HCT116 (cell line): ENCODE data around the gene FAM47B. TPM values are rescaled to one million over a fixed set of nuclear protein-coding genes. Genes with fewer than 3 reads are reported as not detected.

Experiments
- ATAC-seq: fragments of 200-7000 bp; cut with Tn5 transposase; 2 replicates; pipeline ENCODE4 v1.9.1; 2020; ENCODE audit warnings: mild to moderate bottlenecking, moderate library complexity
- BruUV-seq: library from RNA; stranded (reverse); fragments of 400-500 nt; replicated peaks from 2 replicates; lab custom pipeline; 2021; lab: Mats Ljungman, UMichigan
- CTCF ChIA-PET: fragments of 300-600 bp; sonication (Branson Sonifier 250); formaldehyde crosslinking; loops from one replicate; lab custom pipeline; 2021; ENCODE audit warnings: antibody characterized with exemption; lab: Charles Lee
- POLR2A ChIA-PET: fragments of 300-600, 350-600 bp; sonication (Branson Sonifier 250); formaldehyde crosslinking; loops from one replicate; lab custom pipeline; 2021; ENCODE audit warnings: antibody characterized with exemption; lab: Charles Lee
- RAD21 ChIA-PET, 2 experiments: fragments of 300-600 bp; sonication (Branson Sonifier 250); formaldehyde crosslinking; loops; one replicate each; lab custom pipeline; 2023; ENCODE audit warnings: low total read pairs in 2 of 2; ENCODE audit not compliant: uncharacterized antibody in 2 of 2, unreplicated experiment in 2 of 2, low non-redundant PET in 1 of 2; lab: Charles Lee
- DNase-seq: peaks from one replicate; pipeline ENCODE4 v3.0.0-alpha.2; 2010; ENCODE audit warnings: low read depth, low spot score
- H2AFZ ChIP-seq: fragments of 200-600 bp; shearing (Covaris generic), sonication (generic); 2 replicates; pipeline ENCODE4 v1.6.1; 2017; ENCODE audit warnings: low read depth, mixed run types, mixed read lengths, antibody characterized with exemption, low read length; ENCODE audit not compliant: poor library complexity, severe bottlenecking
- H3K27ac ChIP-seq: 2 replicates; pipeline ENCODE4 v1.5.1; 2012; ENCODE audit warnings: low read depth, low read length
- H3K27me3 ChIP-seq: fragments of 200-600 bp; sonication (generic); 2 replicates; pipeline ENCODE4 v1.6.1; 2016; ENCODE audit warnings: mixed run types, low read length, mixed read lengths; ENCODE audit not compliant: insufficient read depth
- H3K36me3 ChIP-seq, 2 experiments: fragments of 200-500 bp in 1 of 2; fragments of 200-600 bp in 1 of 2; sonication (Bioruptor generic) in 1 of 2; sonication (generic) in 1 of 2; 2 replicates each; pipeline versions ENCODE4 v1.5.1 to v1.6.1; 2014 to 2016; ENCODE audit warnings: low read length in 2 of 2, inconsistent platforms in 1 of 2, mixed read lengths in 1 of 2, mixed run types in 1 of 2; ENCODE audit not compliant: insufficient read depth in 2 of 2, control insufficient read depth in 1 of 2
- H3K4me1 ChIP-seq, 2 experiments: fragments of 200-600 bp in 1 of 2; sonication (generic) in 1 of 2; 2 replicates each; pipeline versions ENCODE4 v1.5.1 to v1.6.1; 2012 to 2017; ENCODE audit warnings: low read length in 2 of 2, inconsistent platforms in 1 of 2, mild to moderate bottlenecking in 1 of 2, mixed read lengths in 1 of 2, mixed run types in 1 of 2, moderate library complexity in 1 of 2; ENCODE audit not compliant: insufficient read depth in 2 of 2, control insufficient read depth in 1 of 2
- H3K4me2 ChIP-seq: fragments of 200-600 bp; sonication (generic); 2 replicates; pipeline ENCODE4 v1.6.1; 2017; ENCODE audit warnings: mixed run types, low read length, mixed read lengths
- H3K4me3 ChIP-seq, 2 experiments: fragments of 200-600 bp in 1 of 2; sonication (generic) in 1 of 2; replicated peaks in 1 of 2; 2 replicates each; pipeline ENCODE4 v1.5.1; 2011 to 2016; ENCODE audit warnings: low read length in 2 of 2, control low read depth in 1 of 2, low read depth in 1 of 2, mild to moderate bottlenecking in 1 of 2, mixed read lengths in 1 of 2, mixed run types in 1 of 2
- H3K79me2 ChIP-seq: fragments of 200-600 bp; sonication (generic); 2 replicates; pipeline ENCODE4 v1.6.1; 2017; ENCODE audit warnings: mild to moderate bottlenecking, mixed run types, low read length, moderate library complexity, mixed read lengths; ENCODE audit not compliant: insufficient read depth
- H3K9ac ChIP-seq: fragments of 200-600 bp; sonication (generic); 2 replicates; pipeline ENCODE4 v1.6.1; 2016; ENCODE audit warnings: low read length, mixed read lengths
- H3K9me2 ChIP-seq: fragments of 200-600 bp; sonication (generic), shearing (Covaris generic); 2 replicates; pipeline ENCODE4 v1.6.1; 2017; ENCODE audit warnings: mixed run types, mild to moderate bottlenecking, moderate library complexity; ENCODE audit not compliant: insufficient read depth
- H3K9me3 ChIP-seq, 2 experiments: fragments of 200-500 bp in 1 of 2; fragments of 200-600 bp in 1 of 2; sonication (Bioruptor generic) in 1 of 2; sonication (generic) in 1 of 2; 2 replicates each; pipeline ENCODE4 v1.6.1; 2014 to 2017; ENCODE audit warnings: low read length in 2 of 2, mixed read lengths in 2 of 2, inconsistent platforms in 1 of 2, low read depth in 1 of 2, mild to moderate bottlenecking in 1 of 2, mixed run types in 1 of 2, moderate library complexity in 1 of 2; ENCODE audit not compliant: control insufficient read depth in 1 of 2, insufficient read depth in 1 of 2
- H4K20me1 ChIP-seq: fragments of 200-600 bp; sonication (generic), shearing (Covaris generic); 2 replicates; pipeline ENCODE4 v1.6.1; 2017; ENCODE audit warnings: mixed run types, mild to moderate bottlenecking, moderate library complexity; ENCODE audit not compliant: insufficient read depth
- CBX3 ChIP-seq: IDR thresholded peaks from 2 replicates; pipeline ENCODE4 v1.6.1; 2012; ENCODE audit warnings: low read depth
- CEBPB ChIP-seq: IDR thresholded peaks from 2 replicates; pipeline ENCODE4 v1.6.1; 2012; ENCODE audit warnings: low read depth
- EGR1 ChIP-seq: IDR thresholded peaks from 2 replicates; pipeline ENCODE4 v1.6.1; 2012; ENCODE audit warnings: low read depth
- ELF1 ChIP-seq: IDR thresholded peaks from 2 replicates; pipeline ENCODE4 v1.6.1; 2012; ENCODE audit warnings: low read depth, borderline replicate concordance
- EZH2 ChIP-seq: fragments of 200-600 bp; sonication (generic); IDR thresholded peaks from 2 replicates; pipeline ENCODE4 v1.6.1; 2017; ENCODE audit warnings: antibody characterized with exemption, mixed run types
- EZH2phosphoT487 ChIP-seq: fragments of 200-600 bp; IDR thresholded peaks from 2 replicates; pipeline ENCODE4 v1.6.1; 2018; ENCODE audit warnings: antibody characterized with exemption, borderline replicate concordance
- FOSL1 ChIP-seq: IDR thresholded peaks from 2 replicates; pipeline ENCODE4 v1.6.1; 2012; ENCODE audit warnings: low read depth
- JUND ChIP-seq: IDR thresholded peaks from 2 replicates; pipeline ENCODE4 v1.6.1; 2012
- POLR2A ChIP-seq: IDR thresholded peaks from 2 replicates; pipeline ENCODE4 v1.7.0; 2011; ENCODE audit warnings: borderline replicate concordance; ENCODE audit not compliant: insufficient read depth, insufficient read length; ENCODE audit errors: extremely low read depth
- POLR2AphosphoS5 ChIP-seq: IDR thresholded peaks from 2 replicates; pipeline ENCODE4 v1.6.1; 2011; ENCODE audit warnings: mild to moderate bottlenecking, low read depth, low read length, moderate library complexity
- RAD21 ChIP-seq: IDR thresholded peaks from 2 replicates; pipeline ENCODE4 v1.6.1; 2012; ENCODE audit warnings: low read depth, mild to moderate bottlenecking
- REST ChIP-seq: IDR thresholded peaks from 2 replicates; pipeline ENCODE4 v1.6.1; 2012; ENCODE audit warnings: low read depth
- SIN3A ChIP-seq: IDR thresholded peaks from 2 replicates; pipeline ENCODE4 v1.6.1; 2012; ENCODE audit warnings: low read depth
- SP1 ChIP-seq: IDR thresholded peaks from 2 replicates; pipeline ENCODE4 v1.6.1; 2012; ENCODE audit warnings: low read depth
- SRF ChIP-seq: IDR thresholded peaks from 2 replicates; pipeline ENCODE4 v1.6.1; 2012; ENCODE audit warnings: low read depth
- YY1 ChIP-seq: IDR thresholded peaks from 2 replicates; pipeline ENCODE4 v1.6.1; 2011; ENCODE audit warnings: low read length, low read depth, moderate library complexity, mild to moderate bottlenecking; ENCODE audit not compliant: insufficient replicate concordance; ENCODE audit errors: extremely low read depth
- ZBTB33 ChIP-seq: IDR thresholded peaks from 2 replicates; pipeline ENCODE4 v1.6.1; 2011; ENCODE audit warnings: mild to moderate bottlenecking, low read length, moderate library complexity; ENCODE audit not compliant: insufficient replicate concordance; ENCODE audit errors: extremely low read depth
- ZFX ChIP-seq: fragments of 450-650 bp; IDR thresholded peaks from 2 replicates; pipeline ENCODE4 v1.6.1; 2017
- intact Hi-C: fragments of 100-400 bp; cut with micrococcal nuclease; formaldehyde crosslinking; loops from 2 replicates; pipeline ENCODE4 v1.10.0; 2022
- total RNA-seq: library from RNA; stranded (reverse); gene quantifications from one replicate; pipeline ENCODE4 v1.2.1, GENCODE V29; 2021; ENCODE audit not compliant: unreplicated experiment
- TF ChIP-seq, protein P1 (sequence below): IDR thresholded peaks from 2 replicates; pipeline ENCODE4 v1.6.1; 2012
- TF ChIP-seq, protein P2 (sequence below), 3 experiments: fragments of 200-600 bp in 1 of 3; sonication (generic) in 1 of 3; IDR thresholded peaks in 2 of 3; conservative IDR thresholded peaks in 1 of 3; 2 replicates each; pipeline ENCODE4 v1.5.1; 2012 to 2017; ENCODE audit warnings: low read depth in 2 of 3, low read length in 2 of 3, antibody characterized with exemption in 1 of 3, borderline replicate concordance in 1 of 3, control low read depth in 1 of 3, mild to moderate bottlenecking in 1 of 3, mixed read lengths in 1 of 3, mixed run types in 1 of 3, moderate library complexity in 1 of 3; ENCODE audit not compliant: insufficient read depth in 1 of 3

FAM47B gene
- total RNA-seq, 1 experiment from 2014 or later: not detected

- no peaks in the 10 kb centered on the region for H3K4me1 ChIP-seq
- no peaks in the 10 kb centered on the region for H3K9me3 ChIP-seq
- no peak for DNase-seq
- no peaks in the 10 kb centered on the region for H4K20me1 ChIP-seq
- no TSS peak for BruUV-seq
- H3K27ac ChIP-seq: no peak overlapping the region
- POLR2A ChIA-PET: no interaction called here
- TF ChIP-seq POLR2A (no peak), CBX3 (no peak), SIN3A (no peak), JUND (no peak), CEBPB (no peak), REST (no peak), SP1 (no peak), FOSL1 (no peak), POLR2AphosphoS5 (no peak), ZFX (no peak), EZH2 (no peak), SRF (no peak), ELF1 (no peak), EGR1 (no peak), EZH2phosphoT487 (no peak), RAD21 (no peak), YY1 (no peak), ZBTB33 (no peak)
- TF ChIP-seq, protein P1, sequence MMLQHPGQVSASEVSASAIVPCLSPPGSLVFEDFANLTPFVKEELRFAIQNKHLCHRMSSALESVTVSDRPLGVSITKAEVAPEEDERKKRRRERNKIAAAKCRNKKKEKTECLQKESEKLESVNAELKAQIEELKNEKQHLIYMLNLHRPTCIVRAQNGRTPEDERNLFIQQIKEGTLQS: no peak
- TF ChIP-seq, protein P2, sequence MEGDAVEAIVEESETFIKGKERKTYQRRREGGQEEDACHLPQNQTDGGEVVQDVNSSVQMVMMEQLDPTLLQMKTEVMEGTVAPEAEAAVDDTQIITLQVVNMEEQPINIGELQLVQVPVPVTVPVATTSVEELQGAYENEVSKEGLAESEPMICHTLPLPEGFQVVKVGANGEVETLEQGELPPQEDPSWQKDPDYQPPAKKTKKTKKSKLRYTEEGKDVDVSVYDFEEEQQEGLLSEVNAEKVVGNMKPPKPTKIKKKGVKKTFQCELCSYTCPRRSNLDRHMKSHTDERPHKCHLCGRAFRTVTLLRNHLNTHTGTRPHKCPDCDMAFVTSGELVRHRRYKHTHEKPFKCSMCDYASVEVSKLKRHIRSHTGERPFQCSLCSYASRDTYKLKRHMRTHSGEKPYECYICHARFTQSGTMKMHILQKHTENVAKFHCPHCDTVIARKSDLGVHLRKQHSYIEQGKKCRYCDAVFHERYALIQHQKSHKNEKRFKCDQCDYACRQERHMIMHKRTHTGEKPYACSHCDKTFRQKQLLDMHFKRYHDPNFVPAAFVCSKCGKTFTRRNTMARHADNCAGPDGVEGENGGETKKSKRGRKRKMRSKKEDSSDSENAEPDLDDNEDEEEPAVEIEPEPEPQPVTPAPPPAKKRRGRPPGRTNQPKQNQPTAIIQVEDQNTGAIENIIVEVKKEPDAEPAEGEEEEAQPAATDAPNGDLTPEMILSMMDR (IDR thresholded peaks at IDR 0.05 in 2 of 3, conservative IDR thresholded peaks at IDR 0.05 in 1 of 3; ENCODE audit: borderline replicate concordance in 1 of 3, insufficient read depth in 1 of 3, low read depth in 2 of 3, low read length in 2 of 3): no peak
- TF ChIP-seq, all 23 proteins: peak for 0
- ATAC-seq: no peak
- no peaks in the 10 kb centered on the region for H3K27me3 ChIP-seq
- H3K4me2 ChIP-seq: no peak overlapping the region
- ChIA-PET RAD21 (no interaction called here), CTCF (no interaction called here)
- H3K4me3 ChIP-seq: no peak overlapping the region
- H3K36me3 ChIP-seq: no peaks in the 10 kb centered on the region
- H3K79me2 ChIP-seq: no peaks in the 10 kb centered on the region
- intact Hi-C loops: no loop called here
- H3K9ac ChIP-seq: no peak overlapping the region
- H3K9me2 ChIP-seq: no peaks in the 10 kb centered on the region
- no peak overlapping the region for H2AFZ ChIP-seq
Observed at GRCh38 chrX:34903316-34903715, 39.3 kb upstream of the FAM47B start.
